ENCODE results near the gene MCEE.
"Not testable (repeated sequence)": the region's sequence is repeated elsewhere in the genome, so short reads cannot be mapped to it uniquely, and the experiment has no call there.

Gene MCEE

GRCh38 chr2:71130152-71130904 lies at the start of gene MCEE, which contains the start of gene MPHOSPH10:
MCEE (minus strand) TSS chr2:71130229; CDS start chr2:71130219, 10 bp downstream.
MPHOSPH10 (plus strand) TSS chr2:71130634; CDS start chr2:71130666, 32 bp downstream.
- peak; percentile 71 for TF ChIP-seq POLR2A (IDR thresholded peaks at IDR 0.05; ENCODE audit: low read length)
- TF ChIP-seq GATA1 (IDR thresholded peaks at IDR 0.05; ENCODE audit: low read depth, low read length), result no peak
- peak; percentile 92 to 95 for DNase-seq

DNA sequence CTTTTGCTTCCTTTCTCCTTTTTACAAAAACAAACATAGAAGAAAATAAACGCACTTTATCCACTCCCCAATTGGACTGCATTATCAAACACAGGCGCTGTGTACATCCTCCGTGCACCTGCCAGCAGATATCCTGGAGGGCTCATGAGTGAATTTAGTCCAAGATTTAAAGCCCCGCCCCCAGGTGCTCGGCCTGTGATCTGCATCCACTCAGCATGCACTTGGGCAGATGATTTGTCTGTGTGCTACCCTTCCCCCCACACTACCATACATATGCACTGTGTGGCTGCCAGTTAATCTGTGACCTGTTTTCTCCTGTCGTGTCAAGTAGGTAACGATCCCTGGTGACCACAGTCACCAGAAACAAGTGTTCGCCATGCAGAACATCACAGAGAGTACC lies 48.8 kb upstream of the MCEE start:
- not testable (repeated sequence) for DNase-seq

- no peak for TF ChIP-seq POLR2A (IDR thresholded peaks at IDR 0.05; ENCODE audit: low read length)
- no peak for TF ChIP-seq GATA1 (IDR thresholded peaks at IDR 0.05; ENCODE audit: low read depth, low read length)
- no peak for DNase-seq
Observed at GRCh38 chr2:71174207-71174606, 44.2 kb upstream of the MCEE start.

DNA sequence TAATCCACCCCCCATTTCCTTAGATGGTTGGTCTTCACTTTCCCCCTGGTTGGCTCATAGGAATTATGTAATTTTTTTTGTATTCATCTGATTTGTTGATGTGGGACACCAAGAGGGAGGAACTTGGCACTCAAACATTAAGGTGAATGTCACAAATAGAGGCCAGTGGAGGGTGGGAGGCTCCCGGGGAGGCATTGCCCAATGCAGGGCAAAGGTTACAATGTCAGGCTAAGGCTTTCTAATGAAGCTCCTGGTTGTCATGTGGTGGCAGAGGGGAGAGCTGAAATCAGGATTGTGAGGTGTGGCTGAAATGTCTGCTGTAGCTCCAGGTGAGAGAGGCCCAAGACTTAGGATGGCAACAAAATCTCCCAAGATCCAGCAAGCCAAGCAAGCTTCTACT lies 43.1 kb upstream of the MCEE start:
- DNase-seq, result no peak
- TF ChIP-seq GATA1 (IDR thresholded peaks at IDR 0.05; ENCODE audit: low read depth, low read length) (no peak), POLR2A (IDR thresholded peaks at IDR 0.05; ENCODE audit: low read length) (no peak)

DNA sequence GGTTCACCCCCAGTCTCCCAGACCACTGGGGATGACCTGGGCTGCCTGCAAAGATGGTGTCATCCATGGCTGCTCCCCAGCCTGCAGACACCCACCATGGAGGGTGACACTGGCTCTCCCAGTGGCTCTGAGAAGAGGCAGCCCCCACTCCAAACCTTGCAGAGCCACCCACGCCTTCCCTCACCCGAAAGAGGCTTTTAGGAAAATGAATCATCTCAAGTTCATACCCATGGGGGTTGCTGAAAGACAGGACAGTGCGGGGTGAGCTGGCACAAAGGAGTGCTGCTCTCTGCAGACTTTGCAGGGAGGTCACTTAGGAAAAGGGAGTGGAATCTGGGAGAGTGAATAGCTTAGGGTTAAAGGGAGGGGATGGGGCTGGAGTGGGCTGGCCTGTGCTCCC lies 36.8 kb upstream of the MCEE start:
- no peak for DNase-seq

GRCh38 chr2:71157124-71157793 lies 27.2 kb upstream of the MCEE start:
- peak; percentile 64 to 75 for DNase-seq
- TF ChIP-seq POLR2A (IDR thresholded peaks at IDR 0.05; ENCODE audit: low read length) (no peak), GATA1 (IDR thresholded peaks at IDR 0.05; ENCODE audit: low read depth, low read length) (no peak)

More for the DNA sequence above, 36.8 kb upstream of the MCEE start:
- TF ChIP-seq POLR2A (IDR thresholded peaks at IDR 0.05; ENCODE audit: low read length) (no peak), GATA1 (IDR thresholded peaks at IDR 0.05; ENCODE audit: low read depth, low read length) (no peak)

GRCh38 chr2:71156573-71156972 lies 26.5 kb upstream of the MCEE start:
- no peak for DNase-seq
- no peak for TF ChIP-seq GATA1 (IDR thresholded peaks at IDR 0.05; ENCODE audit: low read depth, low read length)
- no peak for TF ChIP-seq POLR2A (IDR thresholded peaks at IDR 0.05; ENCODE audit: low read length)

GRCh38 chr2:71155846-71156245 lies 25.8 kb upstream of the MCEE start:
- DNase-seq, result no peak
- TF ChIP-seq GATA1 (IDR thresholded peaks at IDR 0.05; ENCODE audit: low read depth, low read length) (no peak), POLR2A (IDR thresholded peaks at IDR 0.05; ENCODE audit: low read length) (no peak)

DNA sequence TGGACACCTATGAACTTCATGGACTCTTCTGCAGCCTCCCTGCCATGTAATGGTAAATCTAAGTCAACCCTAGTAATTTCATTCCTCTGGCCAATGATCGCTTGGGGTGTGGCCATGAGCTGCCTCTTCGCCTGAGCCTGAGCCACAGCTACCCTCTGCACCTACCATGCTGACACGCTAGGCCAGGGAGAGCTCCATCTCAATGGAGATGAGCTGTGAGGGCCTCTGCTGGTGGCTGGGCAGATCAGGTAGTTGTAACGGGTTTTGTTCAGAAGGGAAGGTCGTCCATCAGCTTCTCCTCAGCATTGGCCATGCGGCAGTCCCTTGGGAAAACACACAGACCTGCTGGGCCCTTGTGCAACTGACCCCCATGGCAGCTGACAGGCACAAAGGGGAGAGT lies 24.8 kb upstream of the MCEE start:
- peak; percentile 21 to 40 for DNase-seq
- TF ChIP-seq POLR2A (IDR thresholded peaks at IDR 0.05; ENCODE audit: low read length), result no peak
- no peak for TF ChIP-seq GATA1 (IDR thresholded peaks at IDR 0.05; ENCODE audit: low read depth, low read length)

- TF ChIP-seq GATA1 (IDR thresholded peaks at IDR 0.05; ENCODE audit: low read depth, low read length) (no peak), POLR2A (IDR thresholded peaks at IDR 0.05; ENCODE audit: low read length) (no peak)
- DNase-seq, result no peak
Observed at GRCh38 chr2:71154279-71154678, 24.2 kb upstream of the MCEE start.

DNA sequence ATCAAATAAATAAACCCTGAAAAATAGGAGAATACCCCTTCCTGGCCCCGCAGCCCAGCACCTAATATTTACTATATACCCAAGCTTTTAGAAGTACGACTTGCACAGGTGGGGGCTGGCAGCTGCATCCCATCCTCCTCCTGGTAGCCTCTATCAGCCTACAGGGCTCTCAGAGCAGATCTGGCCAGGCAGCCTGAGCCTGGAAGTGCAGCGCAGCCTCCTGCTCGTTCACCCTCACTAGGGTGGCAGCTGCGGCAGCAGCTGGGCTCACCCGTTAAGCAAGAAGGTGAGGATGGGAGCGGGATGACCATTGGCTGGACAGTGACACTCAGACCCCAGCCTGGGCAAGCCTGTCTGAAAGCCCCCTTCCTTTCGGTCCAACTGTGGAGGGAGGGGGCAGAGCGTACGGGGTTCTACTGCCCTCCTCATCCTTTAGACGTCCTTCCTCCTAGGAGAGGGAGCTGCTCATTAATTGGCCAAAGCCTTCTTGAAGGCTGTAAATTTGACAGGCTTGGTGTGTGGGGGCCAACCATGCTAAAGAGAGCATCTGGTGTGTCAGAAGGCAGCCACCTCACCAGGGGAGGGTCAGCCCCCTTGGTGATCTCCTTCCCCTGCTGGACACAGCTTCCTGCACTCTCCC lies 23.7 kb upstream of the MCEE start:
- no peak for TF ChIP-seq GATA1 (IDR thresholded peaks at IDR 0.05; ENCODE audit: low read depth, low read length)
- TF ChIP-seq POLR2A (IDR thresholded peaks at IDR 0.05; ENCODE audit: low read length), result no peak
- DNase-seq, result no peak

GRCh38 chr2:71151620-71152019 lies 21.6 kb upstream of the MCEE start:
- TF ChIP-seq GATA1 (IDR thresholded peaks at IDR 0.05; ENCODE audit: low read depth, low read length) (no peak), POLR2A (IDR thresholded peaks at IDR 0.05; ENCODE audit: low read length) (no peak)
- DNase-seq, result no peak

- TF ChIP-seq POLR2A (IDR thresholded peaks at IDR 0.05; ENCODE audit: low read length) (no peak), GATA1 (IDR thresholded peaks at IDR 0.05; ENCODE audit: low read depth, low read length) (no peak)
- DNase-seq, result no peak
Observed at GRCh38 chr2:71150082-71150816, 20.2 kb upstream of the MCEE start.
